NCI-H146 treated with DMSO at 0.1 percent for 48 hours (cell line): ENCODE results near the gene RNF148.
A peak's percentile ranks its signal among the peaks of the same experiment; 100 is the strongest.

Experiments
- DNase-seq: peaks from one replicate; lab custom pipeline; 2025; ENCODE audit not compliant: unreplicated experiment; lab: John Stamatoyannopoulos, UW

RNF148 gene, protein sequence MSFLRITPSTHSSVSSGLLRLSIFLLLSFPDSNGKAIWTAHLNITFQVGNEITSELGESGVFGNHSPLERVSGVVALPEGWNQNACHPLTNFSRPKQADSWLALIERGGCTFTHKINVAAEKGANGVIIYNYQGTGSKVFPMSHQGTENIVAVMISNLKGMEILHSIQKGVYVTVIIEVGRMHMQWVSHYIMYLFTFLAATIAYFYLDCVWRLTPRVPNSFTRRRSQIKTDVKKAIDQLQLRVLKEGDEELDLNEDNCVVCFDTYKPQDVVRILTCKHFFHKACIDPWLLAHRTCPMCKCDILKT

DNA sequence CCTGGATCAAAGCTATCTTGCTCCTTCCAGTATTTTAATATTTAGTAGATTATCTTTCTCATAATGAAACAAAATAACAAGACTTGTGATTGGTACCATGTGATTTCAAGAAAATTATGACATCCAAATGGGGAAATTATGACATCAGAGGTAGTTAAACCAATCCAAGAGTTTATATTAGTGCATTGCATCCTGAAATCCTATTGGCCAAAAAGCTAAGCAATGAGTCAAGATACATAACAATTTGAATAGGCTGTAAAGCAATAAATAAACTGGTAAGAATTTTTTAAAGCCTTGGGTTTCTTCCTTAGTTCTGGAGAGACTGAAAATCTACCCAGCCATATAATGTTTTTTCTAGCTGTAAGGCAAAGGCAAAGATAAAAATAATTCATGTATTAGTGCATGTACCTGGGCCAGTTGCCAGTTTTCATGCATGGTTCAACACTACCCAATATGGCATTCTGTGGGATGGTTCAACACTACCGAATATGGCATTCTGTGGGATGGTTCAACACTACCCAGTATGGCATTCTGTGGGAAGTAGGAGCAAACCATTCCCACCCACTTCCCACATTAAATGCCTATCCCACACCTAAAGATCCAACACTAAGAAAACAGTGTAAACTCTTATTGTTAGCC lies at the start of gene RNF148:
TSS of gene RNF148 (minus strand) at position 51 of the 639 bp plus-strand sequence. CDS start 172 bp downstream, outside the sequence.
- DNase-seq: no peak

DNA sequence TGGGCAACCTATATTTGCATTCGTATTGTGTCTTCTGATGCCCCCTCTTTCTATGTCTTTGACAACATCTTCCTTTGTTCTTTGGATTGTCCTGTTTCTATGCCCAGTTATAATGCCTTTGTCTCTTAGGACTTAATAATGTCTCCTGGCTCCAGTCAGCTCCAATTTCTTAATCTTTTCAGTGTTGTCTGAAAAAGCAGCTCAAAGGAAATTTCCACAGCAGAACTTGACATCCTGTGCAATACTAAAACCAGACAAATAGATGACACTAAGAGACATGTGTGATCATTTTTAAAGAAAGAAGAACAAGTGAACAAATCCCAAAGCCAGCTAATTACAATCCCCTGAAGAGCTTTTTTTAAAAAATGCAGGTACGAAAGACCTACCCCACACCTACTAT lies 47.7 kb upstream of the RNF148 start:
- DNase-seq: no peak

DNA sequence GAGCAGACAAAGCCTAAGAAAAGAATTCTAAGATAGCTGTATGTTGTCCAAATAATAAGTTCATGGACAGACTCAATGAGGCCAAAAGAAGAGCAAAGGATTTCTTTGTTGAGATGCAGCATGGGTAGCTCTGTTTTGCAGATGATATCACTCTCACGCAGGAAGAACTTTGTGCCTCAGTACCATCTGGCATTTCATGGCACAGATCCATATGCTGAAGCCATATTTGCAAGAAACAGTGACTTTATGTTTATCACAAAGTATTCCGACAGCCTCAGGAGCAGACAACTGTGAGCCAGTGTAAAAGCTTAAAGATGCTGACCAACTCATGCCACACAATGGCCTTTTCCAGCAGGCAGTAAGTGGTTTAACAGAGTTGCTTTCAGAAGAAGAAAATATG lies 45.5 kb upstream of the RNF148 start:
- DNase-seq: no peak

DNA sequence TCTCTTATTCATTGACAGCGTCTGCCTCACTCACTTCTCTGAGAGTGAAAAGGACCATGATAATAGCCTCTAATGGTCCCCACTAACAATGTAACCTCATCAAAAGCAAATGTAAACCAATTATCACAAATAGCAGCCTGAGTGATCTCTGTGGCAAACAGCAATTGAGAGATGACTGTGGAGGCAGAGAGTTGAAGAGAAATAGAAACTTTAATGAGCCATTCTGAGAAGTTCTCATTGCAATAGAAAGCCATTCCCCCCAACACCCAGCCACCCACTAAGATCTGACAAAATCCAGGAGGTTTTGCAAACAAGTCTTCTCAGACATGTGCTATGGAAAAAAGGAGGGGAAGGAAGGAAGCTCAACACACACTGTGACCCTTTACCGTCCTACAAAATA lies 44.2 kb upstream of the RNF148 start:
- DNase-seq: peak; percentile 80

DNA sequence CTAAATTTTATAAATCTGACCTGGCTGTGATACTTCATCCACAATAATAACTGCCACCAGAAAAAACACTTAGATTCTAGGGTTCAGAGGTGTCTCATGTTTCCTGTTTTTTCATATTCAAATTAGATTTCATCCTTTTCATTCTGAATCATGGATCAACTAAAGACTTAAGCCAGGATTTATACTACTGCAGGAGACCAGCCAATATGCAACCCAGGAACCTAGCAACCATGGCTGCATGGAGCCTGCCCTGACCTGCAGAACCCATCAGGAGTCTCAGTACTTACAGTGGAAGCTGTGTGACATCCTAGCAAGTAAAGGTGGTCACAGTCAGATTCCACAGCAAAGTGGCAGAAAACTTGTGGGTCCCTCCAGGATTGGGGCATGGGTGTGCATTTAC lies 40.5 kb upstream of the RNF148 start:
- DNase-seq: peak; percentile 37

DNA sequence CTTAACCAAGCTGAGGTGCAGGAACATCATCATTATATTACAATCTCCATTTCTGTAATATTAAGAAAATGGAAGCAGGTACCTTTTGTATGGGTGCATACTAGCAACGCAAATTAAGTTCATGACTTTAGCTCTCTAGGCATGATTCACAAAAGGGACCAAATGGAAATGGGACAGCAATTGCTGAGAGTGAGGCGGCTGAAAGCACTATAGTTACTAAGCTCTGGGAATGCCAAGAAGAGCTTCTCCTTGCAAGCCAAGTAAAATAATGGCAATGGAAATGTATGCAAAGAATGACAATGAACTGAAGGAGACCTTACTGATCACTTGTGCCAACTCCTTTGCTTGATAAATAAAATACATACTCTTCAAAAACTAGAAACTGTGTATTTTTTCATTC lies 36.2 kb upstream of the RNF148 start:
- no peak for DNase-seq

DNA sequence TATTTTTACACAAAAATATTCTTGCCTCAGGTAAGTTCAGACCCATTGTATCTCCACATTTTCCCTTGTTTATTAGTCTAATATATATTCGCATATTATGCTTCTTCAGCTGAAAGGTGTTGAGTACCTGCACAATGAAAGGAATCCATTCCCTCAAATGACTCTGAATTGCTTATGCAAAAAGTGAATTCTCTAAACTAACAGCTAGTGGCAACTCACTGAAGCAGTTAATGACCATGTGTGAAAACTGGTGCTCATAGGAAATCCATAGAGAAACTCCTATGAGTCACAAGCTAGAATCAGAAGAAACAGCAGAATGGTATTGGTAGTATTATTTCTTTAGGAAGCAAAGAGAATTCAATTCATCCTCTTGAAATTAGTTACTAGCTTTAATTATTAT lies 33.5 kb upstream of the RNF148 start:
- no peak for DNase-seq

DNA sequence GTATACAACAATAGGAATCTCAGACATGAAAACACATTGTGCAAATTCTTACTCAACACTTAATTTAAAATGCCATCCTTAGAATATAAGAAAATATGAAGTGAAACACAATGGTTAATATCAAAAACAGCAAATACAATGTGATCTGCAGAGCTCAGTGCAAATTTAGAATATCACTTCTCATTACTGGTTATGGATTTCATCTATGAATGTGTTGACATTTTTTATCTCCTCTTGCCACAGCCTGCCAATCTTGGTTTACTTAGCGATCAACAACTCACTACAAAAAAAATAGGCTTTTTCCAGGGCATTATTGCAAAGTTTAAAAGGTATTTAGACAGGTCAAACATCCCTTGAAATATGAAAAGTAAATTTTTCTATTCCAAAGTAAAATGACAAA lies 25.0 kb upstream of the RNF148 start:
- no peak for DNase-seq

DNA sequence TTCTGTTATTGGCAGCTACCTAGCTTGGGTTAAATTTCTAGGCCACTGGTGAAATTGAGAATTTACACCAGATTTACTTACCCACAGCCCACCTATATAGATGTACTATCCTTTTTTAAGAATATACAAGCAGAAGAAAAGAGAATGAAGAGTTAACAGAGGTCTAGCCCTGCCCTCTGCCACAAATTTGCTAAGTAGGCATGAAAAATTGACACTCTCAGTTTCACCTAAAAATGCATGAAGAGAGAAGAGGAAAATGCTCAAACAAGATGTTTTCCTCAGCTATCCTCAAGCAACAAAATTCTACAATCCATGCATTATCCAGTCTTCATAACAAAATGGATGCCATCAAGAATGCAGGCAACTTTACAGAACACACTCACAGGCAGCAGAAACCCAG lies 24.6 kb upstream of the RNF148 start:
- no peak for DNase-seq

DNA sequence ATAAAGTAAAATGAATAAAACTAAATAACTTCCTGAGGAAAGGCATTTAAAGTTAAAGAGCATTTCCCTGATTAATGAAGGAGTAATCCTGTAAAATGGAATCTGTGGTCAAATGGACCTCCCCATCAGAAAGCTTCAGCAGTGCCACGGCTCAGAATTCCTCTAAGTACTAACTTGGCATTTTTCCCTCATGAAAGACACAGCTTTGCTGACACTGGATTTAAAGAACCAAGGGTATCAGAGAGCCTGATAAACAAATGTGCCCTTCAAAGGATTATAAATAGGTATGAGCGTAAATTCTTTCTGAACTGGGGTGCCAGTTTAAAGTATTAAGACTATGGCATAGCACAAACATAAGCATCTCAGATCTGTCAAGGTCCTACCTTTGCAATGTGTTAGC lies 24.2 kb upstream of the RNF148 start:
- no peak for DNase-seq

DNA sequence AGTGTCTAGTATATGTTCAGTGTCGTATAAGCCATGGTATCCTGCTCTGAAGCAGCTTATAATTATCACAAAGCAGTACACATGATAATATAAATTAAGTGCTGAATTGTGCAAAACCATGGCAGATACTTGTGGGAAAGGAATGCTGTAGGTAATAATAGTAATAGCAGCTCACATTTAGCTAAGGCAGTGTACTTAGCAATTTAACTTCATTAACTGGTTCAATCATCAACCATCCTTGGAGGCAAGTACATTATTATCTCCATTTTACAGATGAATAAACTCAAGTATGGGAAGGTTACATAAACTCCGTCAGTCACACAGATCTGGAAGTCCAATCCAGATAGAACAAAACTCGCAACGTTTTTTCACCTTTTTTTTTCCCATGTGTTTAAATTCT lies 21.6 kb upstream of the RNF148 start:
- DNase-seq: no peak

DNA sequence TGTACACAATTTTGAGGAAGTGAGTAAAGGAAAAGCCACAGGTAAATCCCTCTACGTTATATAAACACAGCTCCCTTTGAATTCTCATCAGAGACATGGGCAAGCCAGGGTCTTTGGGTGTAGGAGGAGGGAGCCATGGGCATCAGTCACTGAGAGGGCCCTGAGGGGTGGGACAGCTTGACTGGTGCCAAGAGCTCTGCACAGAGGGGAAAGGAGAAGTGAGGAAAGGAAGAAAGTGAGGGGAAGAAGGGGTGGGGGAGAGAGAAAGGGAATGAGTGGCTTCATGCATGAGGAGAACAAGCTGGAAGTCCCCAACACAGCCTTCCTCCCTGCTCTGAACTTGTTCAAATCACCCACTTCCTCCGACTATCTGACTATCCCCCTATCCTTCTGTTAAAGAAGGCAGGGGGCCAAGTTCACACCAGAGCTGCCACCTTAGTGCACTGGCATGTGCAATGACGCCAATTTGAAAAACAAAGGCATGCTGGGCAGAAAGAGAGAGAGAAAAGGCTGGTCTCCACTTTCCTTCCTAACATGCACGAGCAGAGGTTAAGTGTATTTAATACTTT lies 16.4 kb upstream of the RNF148 start:
- no peak for DNase-seq

DNA sequence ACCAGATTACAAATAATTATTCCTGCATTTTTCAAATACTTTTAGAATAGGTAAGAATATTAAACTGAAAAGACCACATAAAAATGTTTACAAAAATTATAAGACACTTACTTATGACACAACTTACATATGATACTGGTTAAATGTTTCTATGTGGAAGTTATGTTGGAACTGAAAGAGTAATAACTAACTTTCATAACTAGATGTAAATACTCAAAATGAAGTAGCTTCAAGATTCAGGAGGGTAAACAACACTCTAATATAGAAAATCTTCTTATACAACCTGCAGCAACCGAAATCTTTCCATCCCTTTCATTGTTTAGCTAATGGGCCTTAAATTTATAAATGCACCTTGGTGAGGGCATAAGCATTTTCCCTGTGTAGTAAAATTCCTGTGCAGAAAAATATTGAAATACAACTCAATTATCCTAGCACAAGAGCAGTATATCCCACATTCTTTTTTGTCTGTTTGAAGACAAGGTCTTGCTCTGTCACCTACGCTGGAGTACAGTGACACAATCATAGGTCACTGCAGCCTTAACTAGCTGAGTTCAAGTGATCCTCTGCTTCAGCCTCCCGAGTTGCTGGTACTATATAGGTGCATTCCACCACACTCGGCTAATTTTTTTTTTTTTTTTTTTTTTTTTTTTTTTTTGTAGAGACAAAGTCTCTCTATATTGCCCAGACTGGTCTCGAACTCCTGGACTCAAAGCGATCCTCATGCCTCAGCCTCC lies 14.8 kb upstream of the RNF148 start:
- DNase-seq: no peak

DNA sequence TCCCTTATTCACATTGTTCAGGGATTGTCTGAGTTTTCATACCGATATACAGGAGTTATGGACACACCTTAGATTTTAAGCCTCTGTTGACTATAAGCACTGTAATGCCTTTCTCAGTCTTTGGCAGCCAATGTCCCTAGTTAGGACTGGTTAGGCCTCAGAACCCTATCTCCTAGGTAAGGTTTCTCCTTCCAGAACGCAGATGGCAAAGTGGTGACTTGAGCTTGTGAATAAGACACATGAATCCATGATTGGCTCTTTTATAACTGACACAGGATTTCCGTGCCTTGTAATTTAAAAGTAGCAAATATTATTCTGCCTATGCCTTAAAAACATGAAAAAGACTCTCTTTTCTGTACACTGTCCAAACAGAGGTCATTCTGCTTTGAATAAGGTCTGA lies 12.5 kb upstream of the RNF148 start:
- DNase-seq: no peak

DNA sequence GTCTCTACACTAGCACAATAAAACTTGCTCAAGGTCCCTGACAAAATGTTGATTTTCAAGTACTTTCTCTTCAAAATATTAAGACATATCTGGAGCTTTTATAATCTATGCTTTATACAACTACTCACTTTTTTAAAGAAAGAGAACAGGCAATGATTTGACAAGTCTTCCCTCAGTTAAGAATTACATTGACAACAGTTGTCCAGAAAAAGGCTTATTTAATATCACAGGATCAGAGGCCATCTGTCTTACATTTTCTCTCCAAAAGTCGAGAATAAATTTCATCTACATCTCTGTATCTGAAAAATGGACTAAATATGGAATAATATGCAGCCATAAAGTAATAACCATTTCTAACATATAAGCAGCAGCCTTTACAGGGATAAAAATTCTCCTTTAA lies 8.2 kb upstream of the RNF148 start:
- DNase-seq: no peak

DNA sequence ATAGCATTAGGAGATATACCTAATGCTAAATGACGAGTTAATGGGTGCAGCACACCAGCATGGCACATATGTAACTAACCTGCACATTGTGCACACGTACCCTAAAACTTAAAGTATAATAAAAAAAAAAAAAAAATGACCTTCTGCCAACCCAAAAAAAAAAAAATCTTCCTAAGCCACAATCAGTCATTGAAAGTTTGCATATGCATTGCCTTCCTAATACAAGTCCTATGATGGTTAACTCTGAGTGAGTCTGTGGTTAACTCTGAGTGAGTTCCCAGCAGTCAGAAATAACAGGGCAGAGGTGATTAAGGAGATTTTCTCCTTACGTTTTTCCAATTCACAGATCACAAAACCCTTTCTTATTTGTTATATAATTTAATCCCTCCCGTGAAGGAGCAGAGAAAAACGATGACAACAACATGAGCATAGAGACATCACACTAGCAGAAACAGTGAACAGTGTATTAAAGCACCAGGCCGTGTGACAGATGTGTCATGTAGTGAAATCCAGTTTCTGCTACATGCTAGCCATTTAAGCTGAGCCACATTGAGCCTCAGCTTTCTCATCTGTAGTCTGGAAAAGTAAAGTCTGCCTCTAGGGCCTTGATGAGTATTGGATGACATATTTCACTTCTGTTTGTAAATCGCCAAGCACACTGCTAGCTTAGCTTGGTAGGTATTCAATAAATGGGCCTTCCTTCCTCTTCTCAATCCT lies 7.4 kb upstream of the RNF148 start:
- no peak for DNase-seq

DNA sequence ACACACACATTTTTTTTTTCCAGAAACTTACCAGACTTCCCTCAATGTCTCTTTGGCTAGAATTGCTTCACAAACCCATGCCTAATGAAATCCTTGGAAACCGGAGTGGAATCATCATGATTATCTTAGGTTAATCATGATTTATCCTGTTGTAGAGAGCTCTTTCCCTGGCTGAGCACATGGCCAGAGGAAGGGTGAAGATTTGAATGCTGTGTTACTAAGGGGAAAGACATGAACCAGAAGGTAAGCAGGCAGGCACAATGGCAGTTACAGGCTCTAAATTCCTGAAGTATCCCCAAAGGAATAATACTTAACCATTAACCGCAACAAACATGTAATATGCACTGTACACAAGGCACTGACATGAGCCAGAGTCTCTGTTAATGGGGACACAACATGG lies 4.1 kb upstream of the RNF148 start:
- DNase-seq: no peak

DNA sequence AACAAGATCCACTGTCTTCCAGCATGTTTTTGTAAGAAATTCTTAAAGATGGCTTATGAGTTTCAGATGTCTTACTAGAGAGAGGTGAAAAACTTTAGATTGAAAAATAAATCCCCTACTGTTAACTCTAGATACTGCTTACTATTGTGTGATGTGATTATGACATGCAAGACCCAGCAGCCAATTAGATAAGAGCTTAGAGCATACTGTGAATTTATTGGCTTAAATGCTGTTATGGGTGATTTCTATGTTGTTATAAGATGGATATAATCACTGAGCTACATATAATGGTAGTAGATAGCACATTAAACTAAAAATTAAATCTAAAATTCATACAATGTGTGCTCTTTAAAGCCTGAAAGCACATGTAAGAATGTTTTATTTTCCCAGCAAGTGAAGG lies 3.7 kb downstream of the RNF148 start, which contains the start of gene RNF133:
TSS of gene RNF133 (minus strand) at position 101 of the 400 bp plus-strand sequence. CDS start 199 bp downstream, outside the sequence.
- DNase-seq: no peak

DNA sequence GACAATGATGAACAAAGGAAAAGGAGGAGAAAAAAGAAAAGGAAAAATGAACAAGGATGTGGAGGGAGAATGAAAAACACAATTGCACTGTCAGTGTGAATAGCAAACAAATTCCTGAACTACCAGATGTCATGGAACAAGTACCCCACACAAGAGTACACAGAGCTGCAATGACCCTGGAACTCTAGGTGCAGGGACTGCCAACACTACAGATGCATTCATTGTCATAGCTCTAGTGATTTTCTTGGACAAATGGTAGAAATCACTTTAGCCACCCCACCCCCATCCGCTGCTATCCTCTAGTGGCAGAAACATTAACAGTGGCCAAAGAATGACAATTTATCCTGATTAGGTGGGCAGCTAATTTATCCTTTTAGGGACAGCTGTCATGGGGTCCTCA lies 6.9 kb downstream of the RNF148 start:
- no peak for DNase-seq

DNA sequence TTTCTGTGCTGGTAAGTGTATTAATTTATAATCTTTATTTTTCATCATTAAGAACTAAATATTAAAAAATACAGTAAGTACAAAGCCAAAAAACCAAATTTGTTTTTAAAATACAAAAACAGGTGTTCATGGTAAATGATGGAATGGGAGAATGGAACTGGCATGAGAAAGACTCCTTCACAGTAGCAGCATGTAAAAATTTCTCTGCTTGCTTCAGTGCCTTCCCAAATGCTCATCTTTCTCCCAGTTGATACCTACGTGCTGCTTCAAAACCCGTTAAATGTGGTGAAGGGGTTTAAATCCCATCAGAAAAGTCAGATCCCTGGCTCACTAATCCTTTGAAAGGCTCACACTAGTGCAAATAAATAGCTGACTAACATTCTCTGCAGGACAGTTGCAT lies 8.0 kb downstream of the RNF148 start:
- no peak for DNase-seq

DNA sequence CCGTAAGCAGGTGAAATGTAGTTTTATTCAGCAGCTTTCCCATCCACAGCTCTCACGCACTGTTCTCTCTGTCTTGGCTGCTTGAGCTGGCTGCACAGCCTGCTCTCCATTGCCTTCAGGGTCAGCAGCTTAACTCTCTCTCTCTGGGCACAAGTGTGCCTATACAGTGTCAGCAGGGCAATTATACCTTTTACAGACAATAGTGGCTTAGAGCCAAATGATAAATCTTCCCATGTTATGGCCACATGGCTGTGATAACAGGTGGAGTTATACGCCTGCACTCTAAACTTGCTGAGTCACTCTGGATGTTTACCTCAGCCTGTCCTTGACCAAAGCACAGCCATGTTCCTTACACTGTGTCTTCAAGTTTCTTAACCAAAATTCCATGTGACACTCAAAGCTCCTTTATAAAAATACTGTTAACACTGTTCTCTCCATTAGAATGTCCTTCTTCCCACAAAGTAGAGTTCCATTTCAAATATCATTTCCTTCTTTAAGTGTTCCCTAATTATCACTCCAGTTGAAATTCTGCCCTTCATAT lies 9.9 kb downstream of the RNF148 start:
- no peak for DNase-seq
